CD4-positive, CD25-positive, alpha-beta regulatory T cell (primary cell): ENCODE measurements around the gene CBLN1. TPM values are rescaled to one million over a fixed set of nuclear protein-coding genes. Genes with fewer than 3 reads are reported as not detected.
"Not testable (repeated sequence)": the region's sequence is repeated elsewhere in the genome, so short reads cannot be mapped to it uniquely, and the experiment has no call there.

ENCODE experiments used
- ATAC-seq, 2 donors: fragments of 150-1000 bp; cut with Tn5 transposase; one replicate each; pipeline ENCODE4 v1.10.0; 2021; ENCODE audit warnings: low read depth in 2 of 2, moderate number of reproducible peaks in 2 of 2, moderate library complexity in 1 of 2
- DNase-seq, 3 donors: peaks; one replicate each; pipeline versions ENCODE4 v3.0.0 to v3.0.0-alpha.2; 2012 to 2022; ENCODE audit warnings: mixed read lengths in 1 of 3
- H3K27ac ChIP-seq: one replicate; pipeline ENCODE4 v1.7.0; 2013; ENCODE audit warnings: mild to moderate bottlenecking, low read length; ENCODE audit not compliant: insufficient read depth, poor library complexity, severe bottlenecking
- H3K27me3 ChIP-seq: one replicate; pipeline ENCODE4 v1.7.0; 2013; ENCODE audit warnings: low read length; ENCODE audit not compliant: control insufficient read depth, insufficient read depth
- H3K36me3 ChIP-seq: one replicate; pipeline ENCODE4 v1.7.0; 2013; ENCODE audit warnings: mild to moderate bottlenecking, low read length, moderate library complexity; ENCODE audit not compliant: control insufficient read depth, insufficient read depth
- H3K4me1 ChIP-seq: 2 replicates; pipeline ENCODE4 v1.7.0; 2013; ENCODE audit warnings: mild to moderate bottlenecking, low read length; ENCODE audit not compliant: insufficient read depth, control insufficient read depth, poor library complexity, severe bottlenecking
- H3K4me3 ChIP-seq: one replicate; pipeline ENCODE4 v1.7.0; 2013; ENCODE audit warnings: low read depth, mild to moderate bottlenecking, low read length, moderate library complexity
- H3K9me3 ChIP-seq, 2 experiments: 1 replicate in 1 of 2; 2 replicates in 1 of 2; pipeline ENCODE4 v1.7.0; 2013; ENCODE audit warnings: low read length in 2 of 2, mild to moderate bottlenecking in 1 of 2, moderate library complexity in 1 of 2; ENCODE audit not compliant: control insufficient read depth in 2 of 2
- H3K27ac Mint-ChIP-seq, 3 donors: one replicate each; pipeline ENCODE4 v1.8.0; 2020 to 2022; ENCODE audit warnings: mild to moderate bottlenecking in 3 of 3, mixed read lengths in 3 of 3, moderate library complexity in 2 of 3
- H3K27me3 Mint-ChIP-seq: one replicate; pipeline ENCODE4 v1.8.0; 2022; ENCODE audit warnings: mild to moderate bottlenecking, mixed read lengths
- H3K36me3 Mint-ChIP-seq: one replicate; pipeline ENCODE4 v1.8.0; 2020; ENCODE audit warnings: mixed read lengths
- H3K4me1 Mint-ChIP-seq, 4 donors: one replicate each; pipeline ENCODE4 v1.8.0; 2020 to 2022; ENCODE audit warnings: mixed read lengths in 4 of 4, mild to moderate bottlenecking in 1 of 4
- H3K4me3 Mint-ChIP-seq, 4 donors: one replicate each; pipeline ENCODE4 v1.8.0; 2020 to 2022; ENCODE audit warnings: mild to moderate bottlenecking in 4 of 4, mixed read lengths in 4 of 4, moderate library complexity in 3 of 4
- H3K9me3 Mint-ChIP-seq, 7 donors: one replicate each; pipeline ENCODE4 v1.8.0; 2020 to 2022; ENCODE audit warnings: mixed read lengths in 7 of 7, mild to moderate bottlenecking in 3 of 7, moderate library complexity in 2 of 7
- polyA plus RNA-seq, 4 donors: library from polyadenylated mRNA; unstranded; fragments of 300-500 nt; fragmentation: Illumina TruSeq; gene quantifications; one replicate each; pipeline ENCODE4 v1.2.3, GENCODE V29; 2021
- total RNA-seq: library from RNA; stranded (reverse); gene quantifications from one replicate; pipeline ENCODE4 v1.2.3, GENCODE V29; 2022

The CBLN1 gene
- total and polyA plus RNA-seq, 5 donors from 2014 or later = not detected

DNA sequence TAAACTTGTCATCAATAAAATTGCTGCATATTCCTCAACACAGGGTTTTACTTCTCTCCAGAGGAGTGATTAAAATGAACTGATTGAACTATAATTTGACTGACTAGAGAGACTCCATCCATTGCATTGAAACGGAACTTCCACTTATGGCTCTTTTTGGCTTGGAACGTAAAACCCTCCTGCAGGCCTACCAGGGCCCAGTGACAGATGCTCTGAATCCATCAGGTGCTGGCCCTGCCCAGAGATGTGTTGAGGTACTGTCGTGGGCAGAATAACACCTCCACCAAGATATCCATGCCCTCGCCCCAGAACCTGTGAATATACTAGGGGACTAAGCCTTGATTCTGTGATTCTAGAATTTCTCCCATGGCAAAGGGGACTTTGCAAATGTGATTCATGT lies 45.4 kb downstream of the CBLN1 start:
- Mint-ChIP-seq H3K27me3 (peaks cover 7% of the 10 kb centered on the region), H3K4me3 (no peak overlapping the region), H3K4me1 (no peaks in the 10 kb centered on the region), H3K9me3 (peaks cover 0 to 7% (median 0%) of the 10 kb centered on the region in 7 donors), H3K27ac (no peak overlapping the region), H3K36me3 (no peaks in the 10 kb centered on the region)
- Histone ChIP-seq H3K4me3 (no peak overlapping the region), H3K9me3 (no peaks in the 10 kb centered on the region), H3K27ac (no peak overlapping the region), H3K36me3 (no peaks in the 10 kb centered on the region), H3K4me1 (no peaks in the 10 kb centered on the region), H3K27me3 (no peaks in the 10 kb centered on the region)
- ATAC-seq = no peak
- DNase-seq = no peak

DNA sequence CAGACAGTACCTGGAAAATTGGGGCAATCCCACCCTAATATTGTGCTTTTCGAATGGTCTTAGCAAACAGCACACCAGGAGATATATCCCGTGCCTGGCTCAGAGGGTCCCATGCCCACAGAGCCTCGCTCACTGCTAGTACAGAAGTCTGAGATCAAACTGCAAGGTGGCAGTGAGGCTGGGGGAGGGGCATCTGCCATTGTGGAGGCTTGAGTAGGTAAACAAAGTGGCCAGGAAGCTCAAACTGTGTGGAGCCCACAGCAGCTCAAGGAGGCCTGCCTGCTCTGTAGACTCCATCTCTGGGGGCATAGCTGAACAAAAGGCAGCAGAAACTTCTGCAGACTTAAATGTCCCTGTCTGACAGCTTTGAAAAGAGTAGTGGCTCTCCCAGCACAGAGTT lies 53.3 kb downstream of the CBLN1 start:
- not testable (repeated sequence) for H3K36me3 ChIP-seq, H3K27me3 ChIP-seq, H3K4me3 Mint-ChIP-seq, H3K9me3 ChIP-seq, H3K4me3 ChIP-seq, DNase-seq, H3K4me1 Mint-ChIP-seq, H3K36me3 Mint-ChIP-seq, H3K4me1 ChIP-seq, H3K27me3 Mint-ChIP-seq, H3K27ac ChIP-seq, H3K27ac Mint-ChIP-seq, ATAC-seq
- H3K9me3 Mint-ChIP-seq = peaks cover 0 to 10% (median 0%) of the 10 kb centered on the region in 7 donors

Other genes with a start within 250 kb of the CBLN1 start
- not detected for gene C16orf78, start 92.0 kb upstream of the CBLN1 start, total RNA-seq
- gene C16orf78, start 92.0 kb upstream of the CBLN1 start, polyA plus RNA-seq = not detected